DND-41 (cell line): ENCODE measurements around the gene WNK2.

Source experiments
- CTCF ChIP-seq: IDR thresholded peaks from 2 replicates; pipeline ENCODE4 v1.5.1; 2012; ENCODE audit warnings: borderline replicate concordance, low read length, moderate library complexity, mild to moderate bottlenecking; ENCODE audit not compliant: poor library complexity, severe bottlenecking; ENCODE audit errors: extremely low read depth
- EZH2 ChIP-seq: IDR thresholded peaks from 3 replicates; pipeline ENCODE4 v1.6.1; 2012; ENCODE audit warnings: borderline replicate concordance, low read depth, mild to moderate bottlenecking, moderate library complexity, low read length, inconsistent platforms; ENCODE audit not compliant: severe bottlenecking

DNA sequence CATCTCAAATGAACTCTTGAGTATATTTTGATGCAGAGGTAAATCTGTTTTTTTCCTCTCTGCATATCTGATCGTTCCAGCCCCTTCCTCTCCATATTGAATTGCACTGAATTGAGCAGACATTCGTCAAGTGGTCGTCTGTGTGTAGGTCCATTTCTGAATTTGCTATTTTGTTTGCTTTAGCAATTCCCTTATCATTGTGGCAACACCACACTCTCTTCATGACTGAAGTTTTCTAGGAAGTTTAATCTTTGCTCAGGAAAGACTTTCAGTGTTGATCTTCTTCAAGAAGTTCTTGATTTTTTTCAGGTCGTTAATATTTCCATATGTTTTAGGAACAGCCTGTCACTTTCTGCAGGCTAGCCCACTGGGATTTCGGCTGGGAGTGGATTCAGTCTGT, 132.0 kb downstream of the WNK2 start:
- no peak for TF ChIP-seq CTCF
- TF ChIP-seq EZH2: no peak
